NT2/D1 (cell line): ENCODE data around the gene CDC42.
"Not testable (repeated sequence)": the region's sequence is repeated elsewhere in the genome, so short reads cannot be mapped to it uniquely, and the experiment has no call there.

ENCODE experiments used
- DNase-seq: peaks from one replicate; pipeline ENCODE4 v3.0.0-alpha.2; 2011; ENCODE audit warnings: low read depth, low spot score
- H3K27me3 ChIP-seq: 2 replicates; pipeline ENCODE4 v1.6.0; 2011; ENCODE audit warnings: mild to moderate bottlenecking; ENCODE audit not compliant: insufficient read length, insufficient read depth
- H3K36me3 ChIP-seq: 2 replicates; pipeline ENCODE4 v1.6.1; 2011; ENCODE audit warnings: mild to moderate bottlenecking, low read length, mixed read lengths; ENCODE audit not compliant: insufficient read depth, insufficient read length
- H3K4me1 ChIP-seq: 2 replicates; pipeline ENCODE4 v1.5.1; 2011; ENCODE audit not compliant: insufficient read depth, insufficient read length
- H3K4me3 ChIP-seq: 2 replicates; pipeline ENCODE4 v1.5.1; 2011; ENCODE audit warnings: low read depth; ENCODE audit not compliant: insufficient read length
- H3K9ac ChIP-seq: 2 replicates; pipeline ENCODE4 v1.6.0; 2011; ENCODE audit warnings: low read depth; ENCODE audit not compliant: insufficient read length
- H3K9me3 ChIP-seq: 2 replicates; pipeline ENCODE4 v1.5.1; 2011; ENCODE audit warnings: mild to moderate bottlenecking, low read length; ENCODE audit not compliant: insufficient read depth
- SUZ12 ChIP-seq: IDR thresholded peaks from 2 replicates; pipeline ENCODE4 v1.6.1; 2011; ENCODE audit not compliant: insufficient read length, insufficient read depth; ENCODE audit errors: extremely low read depth
- YY1 ChIP-seq: IDR thresholded peaks from 2 replicates; pipeline ENCODE4 v1.6.1; 2011; ENCODE audit not compliant: insufficient read length, insufficient read depth
- ZNF274 ChIP-seq: IDR thresholded peaks from 2 replicates; pipeline ENCODE4 v1.6.1; 2011; ENCODE audit warnings: mild to moderate bottlenecking, low read depth, low read length

The CDC42 gene

DNA sequence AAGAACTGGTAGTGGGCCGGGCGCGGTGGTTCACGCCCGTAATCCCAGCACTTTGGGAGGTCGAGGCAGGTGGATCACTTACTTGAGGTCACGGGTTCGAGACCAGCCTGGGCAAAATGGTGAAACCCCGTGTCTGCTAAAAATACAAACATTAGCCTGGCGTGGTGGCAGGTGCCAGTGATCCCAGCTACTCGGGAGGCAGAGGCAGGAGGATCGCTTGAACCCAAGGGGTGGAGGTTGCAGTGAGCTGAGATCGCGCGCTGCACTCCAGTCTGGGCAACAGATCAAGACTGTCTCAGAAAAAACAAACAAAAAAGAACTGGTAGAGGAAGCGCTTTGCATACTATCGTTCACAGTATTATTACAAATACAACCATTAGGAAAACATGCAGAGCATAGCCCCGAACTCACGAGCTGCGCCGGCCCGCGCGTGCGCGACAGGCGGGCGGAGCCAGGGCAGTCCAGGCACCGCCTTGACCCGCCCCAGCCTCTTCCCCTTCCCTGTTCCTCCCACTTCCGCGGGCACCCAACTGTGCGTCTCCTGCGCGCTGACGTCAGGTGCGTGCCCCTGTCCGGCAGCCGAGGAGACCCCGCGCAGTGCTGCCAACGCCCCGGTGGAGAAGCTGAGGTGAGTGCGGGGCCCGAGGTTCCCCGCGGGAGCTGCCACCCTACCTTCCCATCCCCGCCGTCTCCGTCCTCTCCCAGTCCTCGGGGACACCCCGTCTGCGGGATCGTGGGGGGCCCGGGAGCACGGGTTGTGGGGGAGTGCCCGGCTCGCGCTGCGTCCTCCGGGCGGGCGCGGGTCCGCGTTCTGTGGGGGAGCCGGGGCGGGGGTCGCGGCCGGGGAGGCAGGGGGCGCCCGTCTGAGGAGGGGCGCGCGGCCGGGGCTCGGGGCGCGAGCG, at the start of gene CDC42:
TSS of gene CDC42 (plus strand) at position 595 of the 902 bp plus-strand sequence. CDS start 25,770 bp downstream, outside the sequence.
- no peak for TF ChIP-seq SUZ12
- TF ChIP-seq YY1 = no peak
- TF ChIP-seq ZNF274 = no peak
- Histone ChIP-seq H3K36me3 (peaks cover 13% of the 10 kb centered on the region), H3K9me3 (no peaks in the 10 kb centered on the region), H3K9ac (peak within 1 kb of the TSS; percentile 90), H3K4me1 (no peaks in the 10 kb centered on the region), H3K27me3 (no peaks in the 10 kb centered on the region), H3K4me3 (peak within 1 kb of the TSS; percentile 54)
- DNase-seq = peak; percentile 86

DNA sequence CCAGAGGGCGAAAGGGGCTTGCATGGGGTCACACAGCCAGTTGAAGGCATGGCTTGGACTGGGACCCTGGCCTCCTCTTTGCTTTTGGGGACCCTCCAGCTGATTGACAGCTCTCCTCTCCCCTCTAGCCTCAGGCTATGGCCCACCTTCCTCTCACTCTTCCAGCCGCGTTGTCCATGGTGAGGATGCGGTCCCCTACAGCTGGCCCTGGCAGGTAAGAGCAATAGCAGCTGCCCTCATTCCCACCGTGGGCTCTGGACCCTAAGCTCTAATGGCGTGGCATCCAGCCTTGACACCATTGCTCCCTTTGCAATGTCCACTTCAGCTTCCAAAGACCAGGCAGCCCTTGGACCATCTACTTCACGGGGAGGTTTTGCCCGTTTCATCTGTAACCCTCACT, 49.6 kb upstream of the CDC42 start:
- DNase-seq, H3K9ac ChIP-seq, H3K9me3 ChIP-seq, H3K36me3 ChIP-seq, H3K27me3 ChIP-seq, H3K4me1 ChIP-seq, H3K4me3 ChIP-seq: not testable (repeated sequence)

DNA sequence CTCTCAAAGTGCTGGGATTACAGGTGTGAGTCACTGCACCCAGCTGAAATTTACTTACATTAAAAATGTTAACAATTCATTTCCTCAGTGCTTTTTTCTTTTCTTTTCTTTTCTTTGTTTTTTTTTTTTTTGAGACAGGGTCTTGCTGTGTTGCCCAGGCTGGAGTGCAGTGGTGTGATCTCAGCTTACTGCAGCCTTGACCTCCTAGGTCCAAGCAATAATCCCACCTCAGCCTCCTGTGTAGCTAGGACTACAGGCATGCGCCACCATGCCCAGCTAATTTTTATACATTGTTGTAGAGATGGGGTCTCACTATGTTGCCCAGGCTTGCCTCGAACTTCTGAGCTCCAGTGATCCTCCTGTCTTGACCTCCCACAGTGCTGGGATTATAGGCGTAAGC, 48.5 kb upstream of the CDC42 start:
- H3K9ac ChIP-seq, H3K36me3 ChIP-seq, DNase-seq, H3K4me3 ChIP-seq, H3K27me3 ChIP-seq, H3K9me3 ChIP-seq, H3K4me1 ChIP-seq: not testable (repeated sequence)

DNA sequence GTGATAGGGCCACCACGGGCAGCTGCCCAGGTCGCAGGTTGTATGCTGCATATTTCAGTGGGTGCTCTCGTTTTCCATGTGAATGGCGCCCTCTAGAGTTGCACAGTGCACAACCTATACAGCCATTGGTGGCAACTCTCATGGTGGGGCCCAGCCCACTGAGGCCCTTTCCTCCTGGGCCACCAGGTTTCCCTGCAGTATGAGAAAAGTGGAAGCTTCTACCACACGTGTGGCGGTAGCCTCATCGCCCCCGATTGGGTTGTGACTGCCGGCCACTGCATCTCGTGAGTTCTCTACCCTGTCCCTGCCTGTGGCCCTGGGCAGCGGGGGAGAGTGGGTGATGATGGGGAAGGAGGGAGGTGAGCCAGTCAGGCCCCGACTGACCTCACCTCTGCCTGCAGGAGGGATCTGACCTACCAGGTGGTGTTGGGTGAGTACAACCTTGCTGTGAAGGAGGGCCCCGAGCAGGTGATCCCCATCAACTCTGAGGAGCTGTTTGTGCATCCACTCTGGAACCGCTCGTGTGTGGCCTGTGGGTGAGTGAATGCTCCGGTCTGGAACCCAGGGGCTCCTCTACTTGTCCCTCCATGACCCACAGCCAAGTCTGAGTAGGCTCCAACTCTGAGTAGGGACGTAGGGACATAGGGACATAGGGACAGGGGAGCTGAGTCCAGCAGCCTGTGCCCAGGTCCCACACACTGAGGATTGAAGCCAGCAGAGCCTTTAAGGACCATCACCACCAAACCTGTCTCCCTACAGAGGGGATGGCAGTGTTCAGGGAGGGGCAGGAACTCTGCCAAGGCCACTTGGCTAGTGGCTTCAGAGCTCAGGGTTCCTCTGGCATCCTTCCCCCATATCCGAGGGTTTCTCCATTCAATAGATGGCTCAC, 47.0 kb upstream of the CDC42 start:
- not testable (repeated sequence) for H3K9ac ChIP-seq, DNase-seq, H3K27me3 ChIP-seq, H3K4me3 ChIP-seq, H3K9me3 ChIP-seq, H3K36me3 ChIP-seq, H3K4me1 ChIP-seq

DNA sequence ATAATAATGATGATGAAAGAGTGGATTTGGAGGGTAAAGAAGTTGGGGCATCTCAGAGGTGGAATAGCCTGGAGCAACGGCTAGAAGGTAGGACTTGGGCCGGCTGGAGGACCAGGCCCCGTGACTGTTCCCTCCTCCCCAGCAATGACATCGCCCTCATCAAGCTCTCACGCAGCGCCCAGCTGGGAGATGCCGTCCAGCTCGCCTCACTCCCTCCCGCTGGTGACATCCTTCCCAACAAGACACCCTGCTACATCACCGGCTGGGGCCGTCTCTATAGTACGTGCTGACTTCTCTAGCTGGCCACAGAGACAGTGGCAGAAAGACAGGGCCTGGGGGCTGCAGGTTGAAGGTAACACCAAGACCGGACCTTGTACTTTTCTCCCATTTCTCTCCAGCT, 45.8 kb upstream of the CDC42 start:
- DNase-seq = not testable (repeated sequence)

DNA sequence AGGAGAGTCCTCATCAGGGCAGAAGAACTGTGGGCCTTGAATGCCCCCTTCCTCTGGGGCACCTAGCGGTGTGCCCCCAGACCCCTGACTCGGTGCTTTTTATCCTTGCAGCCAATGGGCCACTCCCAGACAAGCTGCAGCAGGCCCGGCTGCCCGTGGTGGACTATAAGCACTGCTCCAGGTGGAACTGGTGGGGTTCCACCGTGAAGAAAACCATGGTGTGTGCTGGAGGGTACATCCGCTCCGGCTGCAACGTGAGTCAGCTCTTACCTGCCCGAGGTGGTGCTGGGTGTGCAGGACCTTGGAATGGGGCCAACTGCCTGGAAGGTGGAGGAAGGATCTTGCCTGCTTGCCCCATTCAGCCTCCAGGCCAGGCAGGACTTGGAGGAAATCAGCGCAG, 45.2 kb upstream of the CDC42 start:
- H3K27me3 ChIP-seq, H3K9ac ChIP-seq, DNase-seq, H3K4me1 ChIP-seq, H3K4me3 ChIP-seq, H3K36me3 ChIP-seq, H3K9me3 ChIP-seq: not testable (repeated sequence)

More for the DNA sequence above, 45.8 kb upstream of the CDC42 start:
- H3K4me1 ChIP-seq, H3K4me3 ChIP-seq, H3K27me3 ChIP-seq, H3K9ac ChIP-seq, H3K9me3 ChIP-seq, H3K36me3 ChIP-seq: not testable (repeated sequence)

DNA sequence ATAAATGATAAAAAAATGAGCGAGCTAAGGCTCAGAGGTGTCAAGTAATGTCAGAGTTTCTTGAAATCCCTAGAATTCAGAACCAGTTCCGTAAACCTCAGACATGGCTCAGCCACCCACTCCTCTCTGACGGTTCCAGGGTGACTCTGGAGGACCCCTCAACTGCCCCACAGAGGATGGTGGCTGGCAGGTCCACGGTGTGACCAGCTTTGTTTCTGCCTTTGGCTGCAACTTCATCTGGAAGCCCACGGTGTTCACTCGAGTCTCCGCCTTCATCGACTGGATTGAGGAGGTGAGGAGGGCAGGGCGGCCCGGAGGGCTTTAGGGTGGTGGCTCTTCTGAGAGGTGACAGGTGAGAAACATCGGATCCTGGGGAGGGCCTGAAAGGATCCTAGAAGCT, 42.9 kb upstream of the CDC42 start:
- not testable (repeated sequence) for H3K4me1 ChIP-seq, H3K27me3 ChIP-seq, H3K9me3 ChIP-seq, H3K36me3 ChIP-seq, H3K4me3 ChIP-seq, DNase-seq, H3K9ac ChIP-seq

DNA sequence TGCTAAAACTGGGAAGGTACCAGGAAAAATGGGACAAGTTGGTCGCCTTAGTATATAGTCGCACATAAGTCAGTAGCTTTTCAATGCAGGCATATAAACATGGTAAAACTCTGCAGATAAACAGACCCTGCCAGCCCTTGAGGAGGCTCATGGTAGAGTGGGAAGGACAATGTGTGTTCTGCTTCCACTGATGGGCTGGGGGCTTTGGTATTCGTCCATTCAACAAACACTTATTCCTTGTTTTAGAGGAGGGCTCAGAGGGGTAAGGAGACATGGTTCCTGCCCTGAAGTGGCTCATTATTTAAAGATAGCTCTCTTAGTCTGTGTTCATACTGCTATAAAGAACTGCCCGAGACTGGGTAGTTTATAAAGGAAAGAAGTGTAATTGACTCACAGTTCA, 39.8 kb upstream of the CDC42 start:
- H3K4me1 ChIP-seq, H3K9me3 ChIP-seq, H3K4me3 ChIP-seq, H3K27me3 ChIP-seq, H3K9ac ChIP-seq, DNase-seq, H3K36me3 ChIP-seq: not testable (repeated sequence)

DNA sequence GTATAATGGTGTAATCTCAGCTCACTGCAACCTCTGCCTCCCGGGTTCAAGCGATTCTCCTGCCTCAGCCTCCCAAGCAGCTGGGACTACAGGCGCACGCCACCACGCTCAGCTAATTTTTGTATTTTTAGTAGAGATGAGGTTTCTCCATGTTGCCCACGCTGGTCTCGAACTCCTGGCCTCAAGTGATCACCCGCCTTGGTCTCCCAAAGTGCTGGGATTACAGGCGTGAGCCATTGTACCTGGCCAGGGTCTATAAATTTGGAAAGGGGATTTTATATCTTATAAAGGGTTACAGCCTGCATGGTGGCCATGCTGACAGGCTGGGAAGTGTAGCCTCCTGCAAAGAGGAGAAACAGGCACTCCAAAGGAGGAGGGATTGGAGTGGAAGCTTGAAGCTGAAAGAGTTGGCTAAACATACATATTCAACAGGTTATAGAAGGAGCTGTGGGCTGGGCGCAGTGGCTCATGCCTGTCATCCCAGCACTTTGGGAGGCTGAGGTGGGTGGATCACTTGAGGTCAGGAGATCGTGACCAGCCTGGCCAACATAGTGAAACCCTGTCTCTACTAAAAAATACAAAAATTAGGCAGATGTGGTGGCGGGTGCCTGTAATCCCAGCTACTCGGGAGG, 37.8 kb upstream of the CDC42 start:
- H3K4me3 ChIP-seq, H3K27me3 ChIP-seq, H3K9ac ChIP-seq, DNase-seq, H3K36me3 ChIP-seq, H3K9me3 ChIP-seq, H3K4me1 ChIP-seq: not testable (repeated sequence)
